Retinal pigment epithelial cell (primary cell): ENCODE data around the gene CDHR5.
A peak's percentile ranks its signal among the peaks of the same experiment; 100 is the strongest.

Experiments used
- DNase-seq: peaks from one replicate; pipeline ENCODE4 v3.0.0-alpha.2; 2010; ENCODE audit warnings: low read depth
- H3K4me3 ChIP-seq: 2 replicates; pipeline ENCODE4 v1.5.1; 2011; ENCODE audit warnings: mild to moderate bottlenecking, low read length, control low read depth, moderate library complexity
- CTCF ChIP-seq: conservative IDR thresholded peaks from 2 replicates; pipeline ENCODE4 v1.5.1; 2011; ENCODE audit warnings: low read depth, low read length, control low read depth, inconsistent platforms

CDHR5 gene

DNA sequence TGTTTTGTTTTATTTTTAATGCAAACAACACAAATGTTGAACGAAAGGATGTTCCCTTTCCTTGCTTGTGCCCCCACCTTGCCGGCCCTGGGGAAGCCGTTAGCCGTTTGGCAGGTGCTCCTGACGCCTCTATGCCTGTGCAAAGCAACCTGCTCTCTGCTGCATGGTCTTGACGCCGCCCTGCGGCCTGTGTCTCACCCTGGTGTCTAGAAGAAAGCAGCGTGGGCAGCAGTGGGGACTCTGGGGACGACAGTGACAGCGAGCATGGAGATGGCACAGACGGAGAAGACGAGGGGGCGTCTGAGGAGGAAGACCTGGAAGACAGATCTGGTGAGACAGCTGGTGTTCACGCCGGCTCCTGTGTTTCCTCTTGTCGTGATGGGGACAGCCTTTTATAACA is 43.0 kb downstream of the CDHR5 start:
- H3K4me3 ChIP-seq, result no peak overlapping the region
- TF ChIP-seq CTCF, result no peak
- no peak for DNase-seq

GRCh38 chr11:581342-581741 is 43.4 kb downstream of the CDHR5 start:
- no peak overlapping the region for H3K4me3 ChIP-seq
- no peak for TF ChIP-seq CTCF
- no peak for DNase-seq

DNA sequence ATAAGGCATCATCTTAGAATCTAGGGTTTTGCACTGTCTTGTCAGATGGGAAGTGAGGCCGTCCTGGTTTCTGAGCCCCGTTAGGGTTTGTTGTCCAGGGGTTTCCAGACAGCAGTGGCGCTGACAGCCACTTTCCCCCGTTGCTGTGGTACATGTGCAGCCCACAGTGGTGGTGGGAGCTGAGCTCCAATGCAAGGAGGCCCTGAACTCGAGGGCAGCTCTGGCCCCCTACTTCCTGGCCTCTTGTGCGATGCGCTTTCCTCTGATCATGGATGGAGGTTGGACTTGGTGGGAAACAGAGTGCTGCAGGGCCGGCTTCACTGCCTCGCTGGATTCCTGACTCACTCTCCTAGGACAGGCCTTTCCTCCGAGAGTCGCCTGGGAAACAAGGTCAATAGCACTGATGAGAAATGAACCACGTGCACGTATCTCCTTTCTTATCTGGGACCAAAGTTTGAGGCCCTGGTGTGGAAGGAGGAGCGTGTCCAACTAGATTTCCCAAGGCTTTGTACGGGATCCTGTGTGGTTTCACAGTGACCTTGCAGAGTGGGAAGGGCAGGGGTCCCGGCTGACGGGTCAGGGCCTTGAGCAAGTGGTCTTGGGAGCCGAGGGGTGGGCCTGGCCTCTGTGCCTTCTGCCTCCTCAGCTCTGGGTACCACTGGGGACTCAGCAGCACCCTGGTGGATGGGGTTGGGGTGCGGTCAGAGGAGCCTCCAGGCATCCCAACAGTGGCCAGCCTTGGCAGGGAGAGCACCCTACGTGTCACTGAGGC is 44.7 kb downstream of the CDHR5 start:
- H3K4me3 ChIP-seq, result no peak overlapping the region
- TF ChIP-seq CTCF, result no peak
- DNase-seq, result no peak

GRCh38 chr11:578276-579035 is 46.3 kb downstream of the CDHR5 start:
- TF ChIP-seq CTCF, result no peak
- peak overlapping the region; percentile 8 for H3K4me3 ChIP-seq
- no peak for DNase-seq

- peak overlapping the region; percentile 92 for H3K4me3 ChIP-seq
- no peak for DNase-seq
- TF ChIP-seq CTCF, result no peak
These were observed 47.2 kb downstream of the CDHR5 start for GRCh38 chr11:577611-577894.

DNA sequence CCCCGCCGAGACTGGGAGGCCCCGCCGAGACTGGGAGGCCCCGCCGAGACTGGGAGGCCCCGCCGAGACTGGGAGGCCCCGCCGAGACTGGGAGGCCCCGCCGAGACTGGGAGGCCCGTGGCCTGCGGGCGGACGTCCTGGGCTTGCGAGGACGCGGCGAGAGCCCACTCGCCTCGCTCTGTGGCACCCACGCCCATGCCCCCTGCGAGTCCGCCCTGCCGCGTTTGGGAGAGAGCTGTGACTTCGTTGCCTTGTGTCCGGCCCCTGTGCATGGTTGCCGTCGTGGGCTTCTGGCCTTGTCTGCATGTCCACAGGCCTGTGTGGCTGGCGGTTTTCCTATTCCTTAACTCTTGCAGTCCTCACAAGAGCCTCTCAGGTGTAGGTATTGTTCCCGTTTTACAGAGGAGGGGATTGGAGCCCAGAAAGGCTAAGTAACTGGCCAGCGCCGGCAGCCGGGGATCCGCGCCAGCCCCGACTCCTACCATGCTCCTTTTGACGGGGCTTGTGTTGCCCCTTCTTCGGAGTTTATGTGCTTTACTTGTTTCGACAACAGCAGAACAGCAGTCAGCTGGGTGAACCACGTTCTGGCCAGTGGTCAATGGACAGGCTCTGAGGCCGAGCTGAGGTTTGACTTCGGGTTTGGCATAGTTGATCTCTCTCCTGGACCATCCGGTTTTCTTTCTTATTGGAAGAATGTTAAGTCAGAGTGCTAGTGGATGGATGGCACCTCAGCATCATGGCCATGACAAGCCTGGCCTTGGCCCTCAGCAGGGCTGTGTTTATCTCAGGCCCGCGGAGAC is 47.7 kb downstream of the CDHR5 start:
- DNase-seq, result no peak
- TF ChIP-seq CTCF, result no peak
- H3K4me3 ChIP-seq, result peak overlapping the region; percentile 92
